GM13977 (cell line): Measurements from ENCODE around the gene ADAMTS17.
A peak's percentile ranks its signal among the peaks of the same experiment; 100 is the strongest.

Source experiments
- DNase-seq: peaks from one replicate; pipeline ENCODE4 v3.0.0; 2012; ENCODE audit warnings: low spot score
- CTCF ChIP-seq: IDR thresholded peaks from 2 replicates; pipeline ENCODE4 v1.5.1; 2012; ENCODE audit warnings: mild to moderate bottlenecking, control low read depth; ENCODE audit not compliant: insufficient read depth; ENCODE audit errors: extremely low read depth, missing control alignments
- in situ Hi-C: fragments of 300-500 bp; cut with MboI; formaldehyde crosslinking; loops from one replicate; pipeline ENCODE4 v1.12.0; 2022; ENCODE audit warnings: low sequenced_read_pairs, low pct_unique_long_range_greater_than_20kb, mixed read lengths, inconsistent platforms; ENCODE audit not compliant: unreplicated experiment

ADAMTS17 gene

GRCh38 chr15:100338971-100339444, 2.8 kb downstream of the ADAMTS17 start:
- peak; percentile 32 for TF ChIP-seq CTCF
- in situ Hi-C loops = no loop called here
- no peak for DNase-seq

GRCh38 chr15:100338247-100338646, 3.5 kb downstream of the ADAMTS17 start:
- TF ChIP-seq CTCF = no peak
- in situ Hi-C loops = no loop called here

GRCh38 chr15:100337096-100338044, 4.4 kb downstream of the ADAMTS17 start:
- in situ Hi-C loops = no loop called here
- TF ChIP-seq CTCF = no peak
- DNase-seq = no peak

More at GRCh38 chr15:100338247-100338646, 3.5 kb downstream of the ADAMTS17 start:
- no peak for DNase-seq

- DNase-seq = no peak
- in situ Hi-C loops = no loop called here
- no peak for TF ChIP-seq CTCF
Measured at GRCh38 chr15:100336061-100336460, 5.7 kb downstream of the ADAMTS17 start.

- in situ Hi-C loops = no loop called here
- DNase-seq = no peak
- TF ChIP-seq CTCF = no peak
Measured at GRCh38 chr15:100335335-100335999, 6.3 kb downstream of the ADAMTS17 start.

GRCh38 chr15:100334905-100335304, 6.9 kb downstream of the ADAMTS17 start:
- in situ Hi-C loops = no loop called here
- no peak for DNase-seq
- TF ChIP-seq CTCF = no peak
